PC-3 (cell line): ENCODE data around the gene TJAP1. TPM values are rescaled to one million over a fixed set of nuclear protein-coding genes. Genes with fewer than 3 reads are reported as not detected.

Source experiments
- ATAC-seq: fragments of 200-7000 bp; cut with Tn5 transposase; 2 replicates; pipeline ENCODE4 v1.9.1; 2020; ENCODE audit warnings: mild to moderate bottlenecking, moderate library complexity
- BruUV-seq: library from RNA; stranded (reverse); fragments of 400-500 nt; replicated peaks from 2 replicates; lab custom pipeline; 2021; lab: Mats Ljungman, UMichigan
- CTCF ChIA-PET: fragments of 300-600 bp; sonication (Branson Sonifier 250); formaldehyde crosslinking; loops from one replicate; lab custom pipeline; 2022; ENCODE audit warnings: antibody characterized with exemption; lab: Charles Lee
- POLR2A ChIA-PET: fragments of 300-600 bp; sonication (Branson Sonifier 250); formaldehyde crosslinking; loops from one replicate; lab custom pipeline; 2022; ENCODE audit warnings: antibody characterized with exemption; ENCODE audit not compliant: unreplicated experiment; lab: Charles Lee
- DNase-seq: peaks from one replicate; pipeline ENCODE4 v3.0.0-alpha.2; 2015
- H2AFZ ChIP-seq: fragments of 300-600 bp; sonication (generic); 2 replicates; pipeline ENCODE4 v1.6.0; 2016; ENCODE audit warnings: antibody characterized with exemption, low read length
- H3F3A ChIP-seq: fragments of 300-600 bp; sonication (generic); one replicate; pipeline ENCODE4 v1.6.0; 2017; ENCODE audit warnings: antibody characterized with exemption, low read length, control low read depth, mild to moderate bottlenecking; ENCODE audit not compliant: unreplicated experiment
- H3K27ac ChIP-seq: fragments of 300-600 bp; sonication (generic); 2 replicates; pipeline ENCODE4 v1.5.1; 2016; ENCODE audit warnings: mild to moderate bottlenecking, low read length
- H3K27me3 ChIP-seq: fragments of 300-600 bp; sonication (generic); 2 replicates; pipeline ENCODE4 v1.6.1; 2016; ENCODE audit warnings: low read length, mixed read lengths
- H3K36me3 ChIP-seq: fragments of 300-600 bp; sonication (generic); 2 replicates; pipeline ENCODE4 v1.6.1; 2016; ENCODE audit warnings: low read depth, mixed run types, low read length, mixed read lengths
- H3K4me1 ChIP-seq: fragments of 300-600 bp; sonication (generic); 2 replicates; pipeline ENCODE4 v1.5.1; 2016; ENCODE audit warnings: low read length; ENCODE audit not compliant: insufficient read depth
- H3K4me2 ChIP-seq: fragments of 300-600 bp; sonication (generic); 2 replicates; pipeline ENCODE4 v1.6.0; 2016; ENCODE audit warnings: low read length
- H3K4me3 ChIP-seq: fragments of 300-600 bp; sonication (generic); 2 replicates; pipeline ENCODE4 v1.5.1; 2016; ENCODE audit warnings: mild to moderate bottlenecking, low read length, mixed read lengths
- H3K79me2 ChIP-seq: fragments of 300-600 bp; sonication (generic); 2 replicates; pipeline ENCODE4 v1.6.1; 2017; ENCODE audit warnings: low read length, mixed read lengths
- H3K9ac ChIP-seq: fragments of 300-600 bp; sonication (generic); 2 replicates; pipeline ENCODE4 v1.6.0; 2016; ENCODE audit warnings: mild to moderate bottlenecking, low read length
- H3K9me2 ChIP-seq: fragments of 300-600 bp; sonication (generic); replicated peaks from 2 replicates; pipeline ENCODE4 v1.6.1; 2016; ENCODE audit warnings: mixed run types, low read length, mixed read lengths
- H3K9me3 ChIP-seq: fragments of 300-600 bp; sonication (generic); 2 replicates; pipeline ENCODE4 v1.6.1; 2016; ENCODE audit warnings: low read length, mixed read lengths
- H4K20me1 ChIP-seq: fragments of 300-600 bp; sonication (generic); 2 replicates; pipeline ENCODE4 v1.6.1; 2016; ENCODE audit warnings: low read length, mixed read lengths
- EZH2 ChIP-seq: fragments of 300-600 bp; sonication (generic); IDR thresholded peaks from one replicate; pipeline ENCODE4 v1.6.1; 2017; ENCODE audit warnings: antibody characterized with exemption, mild to moderate bottlenecking, low read length; ENCODE audit not compliant: unreplicated experiment
- EZH2phosphoT487 ChIP-seq: fragments of 300-600 bp; sonication (generic); IDR thresholded peaks from 2 replicates; pipeline ENCODE4 v1.6.1; 2018; ENCODE audit warnings: mild to moderate bottlenecking, antibody characterized with exemption, low read length, borderline replicate concordance
- intact Hi-C: fragments of 100-400 bp; cut with micrococcal nuclease; formaldehyde crosslinking; loops from 2 replicates; pipeline ENCODE4 v1.9.0; 2023
- total RNA-seq: library from RNA; depleted of rRNA; stranded (reverse); fragments of >200 nt; gene quantifications from 2 replicates; pipeline ENCODE4 v1.2.3, GENCODE V29; 2014
- TF ChIP-seq, protein P1 (sequence below): fragments of 300-600 bp; sonication (generic); conservative IDR thresholded peaks from 2 replicates; pipeline ENCODE4 v1.5.1; 2017; ENCODE audit warnings: antibody characterized with exemption, low read depth, mild to moderate bottlenecking, low read length

Gene TJAP1
- total RNA-seq, 1 experiment from 2014 or later: 28.5 TPM

DNA sequence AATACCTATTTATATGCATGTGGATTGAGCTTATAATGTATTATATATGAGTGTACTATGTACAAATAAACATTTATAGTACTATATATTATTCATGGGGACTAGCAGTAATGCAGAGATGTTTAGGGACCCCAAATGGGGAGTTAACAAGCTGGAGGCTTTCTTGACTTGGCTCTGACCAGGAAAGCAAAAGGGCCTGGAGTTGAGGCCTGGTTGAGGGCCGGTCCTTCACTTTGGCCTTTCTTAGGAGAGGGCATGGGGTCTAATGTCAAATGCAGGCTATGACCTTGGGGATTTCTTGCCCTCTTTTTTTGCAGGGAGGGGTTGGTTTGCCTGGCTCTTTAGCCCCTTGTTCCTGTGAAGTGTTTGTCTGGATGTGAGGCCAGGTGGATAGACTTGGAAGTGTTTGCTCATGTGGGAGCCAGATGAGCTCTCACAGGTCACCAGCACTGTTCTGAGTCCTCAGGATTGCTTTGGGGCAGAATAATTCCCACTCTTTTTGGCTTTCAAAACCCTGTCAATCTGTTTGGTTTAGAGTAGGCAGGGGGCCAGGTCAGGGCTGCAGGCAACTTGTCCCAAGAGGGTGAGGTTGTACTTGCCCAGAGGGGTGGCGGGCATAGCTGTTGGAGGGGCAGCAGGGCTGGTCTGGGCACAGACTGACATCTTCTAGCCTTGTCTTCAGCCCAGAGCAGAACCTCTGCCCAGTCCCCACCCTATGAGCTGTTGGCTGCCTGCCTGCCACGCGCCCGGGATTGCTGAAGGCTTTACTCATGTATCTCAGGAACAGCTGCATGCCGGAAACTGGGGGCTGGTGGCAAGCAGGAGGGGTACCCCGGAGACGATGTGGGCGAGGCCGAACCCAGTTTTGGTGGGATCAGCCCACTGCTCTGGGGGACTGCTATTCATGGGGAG, 14.6 kb downstream of the TJAP1 start:
- TF ChIP-seq EZH2phosphoT487 (no peak), EZH2 (no peak)
- TF ChIP-seq, protein P1, sequence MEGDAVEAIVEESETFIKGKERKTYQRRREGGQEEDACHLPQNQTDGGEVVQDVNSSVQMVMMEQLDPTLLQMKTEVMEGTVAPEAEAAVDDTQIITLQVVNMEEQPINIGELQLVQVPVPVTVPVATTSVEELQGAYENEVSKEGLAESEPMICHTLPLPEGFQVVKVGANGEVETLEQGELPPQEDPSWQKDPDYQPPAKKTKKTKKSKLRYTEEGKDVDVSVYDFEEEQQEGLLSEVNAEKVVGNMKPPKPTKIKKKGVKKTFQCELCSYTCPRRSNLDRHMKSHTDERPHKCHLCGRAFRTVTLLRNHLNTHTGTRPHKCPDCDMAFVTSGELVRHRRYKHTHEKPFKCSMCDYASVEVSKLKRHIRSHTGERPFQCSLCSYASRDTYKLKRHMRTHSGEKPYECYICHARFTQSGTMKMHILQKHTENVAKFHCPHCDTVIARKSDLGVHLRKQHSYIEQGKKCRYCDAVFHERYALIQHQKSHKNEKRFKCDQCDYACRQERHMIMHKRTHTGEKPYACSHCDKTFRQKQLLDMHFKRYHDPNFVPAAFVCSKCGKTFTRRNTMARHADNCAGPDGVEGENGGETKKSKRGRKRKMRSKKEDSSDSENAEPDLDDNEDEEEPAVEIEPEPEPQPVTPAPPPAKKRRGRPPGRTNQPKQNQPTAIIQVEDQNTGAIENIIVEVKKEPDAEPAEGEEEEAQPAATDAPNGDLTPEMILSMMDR: no peak
- Histone ChIP-seq H3K36me3 (no peaks in the 10 kb centered on the region), H3K27ac (no peak overlapping the region), H3K4me1 (peaks cover 4% of the 10 kb centered on the region; the same call in 1 of the 2 replicates), H4K20me1 (peaks cover 13% of the 10 kb centered on the region; the same call in 1 of the 2 replicates), H2AFZ (no peak overlapping the region), H3F3A (no peaks in the 10 kb centered on the region), H3K4me2 (no peak overlapping the region), H3K79me2 (peaks cover 51% of the 10 kb centered on the region), H3K4me3 (no peak overlapping the region), H3K9me3 (no peaks in the 10 kb centered on the region), H3K9ac (no peak overlapping the region), H3K9me2 (no peaks in the 10 kb centered on the region), H3K27me3 (no peaks in the 10 kb centered on the region)
- ChIA-PET CTCF (no interaction called here), POLR2A (no interaction called here)
- ATAC-seq: peak; percentile 25; the same call in 1 of the 2 replicates
- DNase-seq: no peak
- intact Hi-C loops: no loop called here
- no TSS peak for BruUV-seq

DNA sequence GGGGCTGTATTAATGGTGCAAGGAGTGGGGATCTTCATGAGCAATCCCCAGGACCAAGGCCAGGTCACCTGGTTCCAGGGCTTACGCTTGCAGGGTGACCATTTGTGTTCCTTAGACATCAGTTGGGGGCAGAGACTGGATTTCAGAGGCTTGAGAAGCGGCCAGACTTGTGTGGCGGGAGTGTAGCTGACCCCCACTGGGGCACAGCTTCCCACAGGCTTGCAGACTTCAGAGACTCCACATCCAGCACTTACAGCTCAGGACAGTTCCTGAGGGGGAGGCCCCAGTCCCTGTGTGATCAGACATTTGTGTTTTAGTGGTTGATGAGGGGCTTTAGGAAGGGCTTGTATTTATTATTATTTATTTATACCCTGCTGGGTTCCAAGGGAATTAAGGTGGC, 15.3 kb downstream of the TJAP1 start:
- Histone ChIP-seq H3F3A (no peaks in the 10 kb centered on the region), H3K27ac (no peak overlapping the region), H4K20me1 (peaks cover 13% of the 10 kb centered on the region; the same call in 1 of the 2 replicates), H3K9ac (no peak overlapping the region), H2AFZ (no peak overlapping the region), H3K4me2 (no peak overlapping the region), H3K4me1 (peaks cover 4% of the 10 kb centered on the region; the same call in 1 of the 2 replicates), H3K9me2 (no peaks in the 10 kb centered on the region), H3K27me3 (no peaks in the 10 kb centered on the region), H3K36me3 (no peaks in the 10 kb centered on the region; the same call in 1 of the 2 replicates), H3K79me2 (peaks cover 46% of the 10 kb centered on the region), H3K9me3 (no peaks in the 10 kb centered on the region), H3K4me3 (no peak overlapping the region)
- intact Hi-C loops: no loop called here
- POLR2A ChIA-PET: no interaction called here
- DNase-seq: no peak
- TF ChIP-seq, protein P1: no peak
- TF ChIP-seq EZH2phosphoT487 (no peak), EZH2 (no peak)
- no TSS peak for BruUV-seq
- CTCF ChIA-PET: no interaction called here
- no peak for ATAC-seq

DNA sequence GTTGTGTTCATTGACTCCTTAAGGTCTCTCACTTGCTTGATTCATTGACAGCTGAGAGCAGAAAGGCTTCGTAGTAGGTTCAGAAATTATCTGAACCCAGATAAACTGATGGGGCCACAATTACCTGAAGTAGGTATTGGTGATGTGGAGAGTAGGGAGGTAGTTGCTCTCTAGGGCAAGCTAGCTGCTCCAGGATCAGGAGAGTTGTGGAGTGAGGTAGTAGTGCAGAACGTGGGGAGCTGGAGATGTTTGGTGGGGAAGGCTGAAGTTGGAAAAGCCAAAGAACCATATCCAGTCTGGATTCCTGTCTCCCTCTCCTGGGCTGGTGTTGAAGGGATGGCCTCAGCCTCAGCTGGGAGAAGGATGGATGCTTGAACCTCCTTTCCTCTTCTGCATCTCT, 15.9 kb downstream of the TJAP1 start:
- H3K4me3 ChIP-seq: no peak overlapping the region
- intact Hi-C loops: no loop called here

More for the DNA sequence above, 15.9 kb downstream of the TJAP1 start:
- DNase-seq: no peak
- Histone ChIP-seq H3F3A (no peaks in the 10 kb centered on the region), H3K9me3 (no peaks in the 10 kb centered on the region), H4K20me1 (peaks cover 13% of the 10 kb centered on the region; the same call in 1 of the 2 replicates), H3K4me2 (no peak overlapping the region), H3K36me3 (no peaks in the 10 kb centered on the region; the same call in 1 of the 2 replicates), H3K9ac (no peak overlapping the region), H3K4me1 (peaks cover 4% of the 10 kb centered on the region; the same call in 1 of the 2 replicates), H3K27me3 (no peaks in the 10 kb centered on the region), H3K79me2 (peaks cover 46% of the 10 kb centered on the region), H2AFZ (no peak overlapping the region), H3K27ac (no peak overlapping the region), H3K9me2 (no peaks in the 10 kb centered on the region)
- ChIA-PET POLR2A (no interaction called here), CTCF (no interaction called here)
- no peak for TF ChIP-seq EZH2
- TF ChIP-seq, protein P1: no peak
- no peak for TF ChIP-seq EZH2phosphoT487
- BruUV-seq: no TSS peak
- ATAC-seq: no peak
